Eye (tissue), 1 donor: ENCODE data around the gene TLR1.
"Not testable (repeated sequence)": the region's sequence is repeated elsewhere in the genome, so short reads cannot be mapped to it uniquely, and the experiment has no call there.

ENCODE experiments used
- DNase-seq: peaks from one replicate; pipeline ENCODE4 v3.0.0-alpha.2; 2015

TLR1 gene

GRCh38 chr4:38769857-38770256 is 34.7 kb downstream of the TLR1 start:
- DNase-seq, result no peak

GRCh38 chr4:38769441-38769840 is 35.1 kb downstream of the TLR1 start:
- DNase-seq, result no peak

- peak; percentile 45 for DNase-seq
These were observed 35.6 kb downstream of the TLR1 start for GRCh38 chr4:38768968-38769394.

- not testable (repeated sequence) for DNase-seq
These were observed 37.7 kb downstream of the TLR1 start for GRCh38 chr4:38766940-38767339.

- DNase-seq, result no peak
These were observed 39.2 kb downstream of the TLR1 start for GRCh38 chr4:38765382-38765781.

GRCh38 chr4:38764277-38764676 is 40.3 kb downstream of the TLR1 start:
- DNase-seq, result no peak

- DNase-seq, result no peak
These were observed 42.0 kb downstream of the TLR1 start for GRCh38 chr4:38762560-38762959.

- DNase-seq, result no peak
These were observed 44.8 kb downstream of the TLR1 start for GRCh38 chr4:38759790-38760122.

GRCh38 chr4:38759113-38759789 is 45.3 kb downstream of the TLR1 start:
- DNase-seq, result peak; percentile 81

- no peak for DNase-seq
These were observed 46.5 kb downstream of the TLR1 start for GRCh38 chr4:38757945-38758600.

GRCh38 chr4:38752941-38753806 is 51.4 kb downstream of the TLR1 start:
- DNase-seq, result peak; percentile 95

- DNase-seq, result no peak
These were observed 52.1 kb downstream of the TLR1 start for GRCh38 chr4:38752372-38752940.

GRCh38 chr4:38751341-38752010 is 53.1 kb downstream of the TLR1 start:
- no peak for DNase-seq

- DNase-seq, result no peak
These were observed 55.3 kb downstream of the TLR1 start for GRCh38 chr4:38749336-38749735.

GRCh38 chr4:38747629-38748028 is 57.0 kb downstream of the TLR1 start:
- no peak for DNase-seq
